HG03103 (cell line): ENCODE results near the gene ADARB2.
"Not testable (repeated sequence)": the region's sequence is repeated elsewhere in the genome, so short reads cannot be mapped to it uniquely, and the experiment has no call there.

Experiments
- ATAC-seq: cut with Tn5 transposase; IDR thresholded peaks from one replicate; pipeline ENCODE4 v1.9.1; 2021; ENCODE audit warnings: low read depth; ENCODE audit not compliant: unreplicated experiment

The ADARB2 gene

GRCh38 chr10:1477578-1477977, 259.7 kb downstream of the ADARB2 start:
- no peak for ATAC-seq

GRCh38 chr10:1476455-1476803, 260.9 kb downstream of the ADARB2 start:
- ATAC-seq: no peak

- no peak for ATAC-seq
Measured at GRCh38 chr10:1475771-1476454, 261.4 kb downstream of the ADARB2 start.

- no peak for ATAC-seq
Measured at GRCh38 chr10:1475098-1475591, 262.2 kb downstream of the ADARB2 start.

- no peak for ATAC-seq
Measured at GRCh38 chr10:1474376-1475097, 262.8 kb downstream of the ADARB2 start.

- ATAC-seq: no peak
Measured at GRCh38 chr10:1473874-1474273, 263.5 kb downstream of the ADARB2 start.

GRCh38 chr10:1472178-1472958, 265.0 kb downstream of the ADARB2 start:
- no peak for ATAC-seq

GRCh38 chr10:1468811-1469210, 268.5 kb downstream of the ADARB2 start:
- ATAC-seq: no peak

- no peak for ATAC-seq
Measured at GRCh38 chr10:1467334-1468076, 269.8 kb downstream of the ADARB2 start.

- no peak for ATAC-seq
Measured at GRCh38 chr10:1465993-1466764, 271.1 kb downstream of the ADARB2 start.

- ATAC-seq: peak; percentile 64
Measured at GRCh38 chr10:1465418-1465911, 271.9 kb downstream of the ADARB2 start.

- peak; percentile 16 for ATAC-seq
Measured at GRCh38 chr10:1464881-1465417, 272.4 kb downstream of the ADARB2 start.

GRCh38 chr10:1463971-1464370, 273.4 kb downstream of the ADARB2 start:
- not testable (repeated sequence) for ATAC-seq

GRCh38 chr10:1462994-1463633, 274.2 kb downstream of the ADARB2 start:
- no peak for ATAC-seq

- ATAC-seq: no peak
Measured at GRCh38 chr10:1462521-1462920, 274.8 kb downstream of the ADARB2 start.

GRCh38 chr10:1462032-1462431, 275.3 kb downstream of the ADARB2 start:
- no peak for ATAC-seq

GRCh38 chr10:1461016-1461415, 276.3 kb downstream of the ADARB2 start:
- no peak for ATAC-seq

GRCh38 chr10:1459664-1460063, 277.7 kb downstream of the ADARB2 start:
- ATAC-seq: not testable (repeated sequence)

- no peak for ATAC-seq
Measured at GRCh38 chr10:1454951-1455350, 282.4 kb downstream of the ADARB2 start.
